GM12878 (cell line): ENCODE measurements around the gene UGGT1. TPM values are rescaled to one million over a fixed set of nuclear protein-coding genes. Genes with fewer than 3 reads are reported as not detected.

ENCODE experiments used
- ATAC-seq: fragments of 200-7000 bp; cut with Tn5 transposase; 3 replicates; pipeline ENCODE4 v1.9.1; 2020; ENCODE audit warnings: mild to moderate bottlenecking, moderate library complexity
- BruUV-seq: library from RNA; stranded (reverse); fragments of 400-500 nt; replicated peaks from 2 replicates; lab custom pipeline; 2021; lab: Mats Ljungman, UMichigan
- CTCF ChIA-PET: fragments of 300-600 bp; sonication (Branson Sonifier 250); formaldehyde crosslinking; extraction: SDS; loops from one replicate; lab custom pipeline; 2021; ENCODE audit warnings: inconsistent platforms; lab: Yijun Ruan, JAX
- POLR2A ChIA-PET: fragments of 350-600 bp; formaldehyde crosslinking; extraction: SDS; loops from one replicate; lab custom pipeline; 2021; ENCODE audit warnings: inconsistent platforms; lab: Charles Lee
- RAD21 ChIA-PET: fragments of 300-600 bp; sonication (Branson Sonifier 250); formaldehyde crosslinking; loops from one replicate; lab custom pipeline; 2023; ENCODE audit warnings: antibody characterized with exemption; ENCODE audit not compliant: unreplicated experiment; lab: Charles Lee
- SMC1A ChIA-PET: fragments of 300-600 bp; sonication (Branson Sonifier 250); formaldehyde crosslinking; loops from one replicate; lab custom pipeline; 2023; ENCODE audit not compliant: unreplicated experiment, uncharacterized antibody; lab: Charles Lee
- DNase-seq: peaks from one replicate; pipeline ENCODE4 v3.0.0-alpha.2; 2011; ENCODE audit warnings: low read depth, low spot score
- FAIRE-seq: peaks from 3 replicates; lab custom pipeline; 2011; peaks lifted over from hg19 to GRCh38; lab: Jason Lieb, UNC
- H2AFZ ChIP-seq: 2 replicates; pipeline ENCODE4 v1.6.0; 2011; ENCODE audit warnings: low read depth, low read length, control low read depth; ENCODE audit not compliant: control insufficient read depth
- H3K27ac ChIP-seq: 2 replicates; pipeline ENCODE4 v1.5.1; 2011; ENCODE audit warnings: control low read depth; ENCODE audit not compliant: control insufficient read depth, insufficient read depth
- H3K27me3 ChIP-seq, 2 experiments: replicated peaks in 1 of 2; 2 replicates each; pipeline versions ENCODE4 v1.6.0 to v1.6.1; 2011; ENCODE audit warnings: low read length in 1 of 2; ENCODE audit not compliant: control insufficient read depth in 2 of 2, insufficient read depth in 2 of 2
- H3K36me3 ChIP-seq, 2 experiments: 2 replicates each; pipeline ENCODE4 v1.5.1; 2011; ENCODE audit warnings: low read length in 1 of 2; ENCODE audit not compliant: control insufficient read depth in 2 of 2, insufficient read depth in 2 of 2
- H3K4me1 ChIP-seq: 2 replicates; pipeline ENCODE4 v1.6.1; 2011; ENCODE audit warnings: mild to moderate bottlenecking, low read length, moderate library complexity, mixed read lengths; ENCODE audit not compliant: control insufficient read depth, insufficient read depth
- H3K4me2 ChIP-seq: 2 replicates; pipeline ENCODE4 v1.6.0; 2011; ENCODE audit warnings: control low read depth; ENCODE audit not compliant: control insufficient read depth, insufficient read depth
- H3K4me3 ChIP-seq: fragments of 200-600 bp; sonication (generic); 2 replicates; pipeline ENCODE4 v1.5.1; 2016
- H3K79me2 ChIP-seq: 2 replicates; pipeline ENCODE4 v1.6.0; 2011; ENCODE audit warnings: low read length; ENCODE audit not compliant: control insufficient read depth, insufficient read depth
- H3K9ac ChIP-seq: 2 replicates; pipeline ENCODE4 v1.8.0; 2011; ENCODE audit warnings: low read length, control low read depth, mixed read lengths; ENCODE audit not compliant: control insufficient read depth, insufficient read depth
- H3K9me3 ChIP-seq: replicated peaks from 3 replicates; pipeline ENCODE4 v1.5.1; 2011; ENCODE audit warnings: mild to moderate bottlenecking, low read length; ENCODE audit not compliant: control insufficient read depth, insufficient read depth
- H4K20me1 ChIP-seq: 2 replicates; pipeline ENCODE4 v1.6.0; 2011; ENCODE audit not compliant: control insufficient read depth, insufficient read depth
- GATAD2B ChIP-seq: fragments of 450-650 bp; conservative IDR thresholded peaks from 2 replicates; pipeline ENCODE4 v1.6.1; 2017; ENCODE audit warnings: low read depth, mild to moderate bottlenecking, moderate library complexity
- HDGF ChIP-seq: fragments of 450-650 bp; IDR thresholded peaks from 2 replicates; pipeline ENCODE4 v1.6.1; 2016; ENCODE audit warnings: antibody characterized with exemption
- KAT2A ChIP-seq: conservative IDR thresholded peaks from 2 replicates; pipeline ENCODE4 v1.6.1; 2011; ENCODE audit warnings: low read depth, low read length; ENCODE audit not compliant: control insufficient read depth
- NFXL1 ChIP-seq: fragments of 450-650 bp; IDR thresholded peaks from 2 replicates; pipeline ENCODE4 v1.6.1; 2017; ENCODE audit warnings: antibody characterized with exemption, mild to moderate bottlenecking, borderline replicate concordance
- PML ChIP-seq: IDR thresholded peaks from 2 replicates; pipeline ENCODE4 v1.6.1; 2012; ENCODE audit warnings: low read length, inconsistent platforms
- POLR2AphosphoS5 ChIP-seq: IDR thresholded peaks from 2 replicates; pipeline ENCODE4 v1.6.1; 2011; ENCODE audit warnings: mild to moderate bottlenecking, low read length, inconsistent platforms
- YY1 ChIP-seq: IDR thresholded peaks from 2 replicates; pipeline ENCODE4 v1.6.1; 2011; ENCODE audit warnings: low read depth, mild to moderate bottlenecking, low read length
- ZNF24 ChIP-seq: fragments of 450-650 bp; IDR thresholded peaks from 2 replicates; pipeline ENCODE4 v1.6.1; 2017; ENCODE audit warnings: antibody characterized with exemption, mild to moderate bottlenecking
- WGBS: methylation state at CpG from one replicate; pipeline ENCODE4 v1.1.6; 2016; ENCODE audit warnings: low lambda C conversion rate; ENCODE audit not compliant: insufficient replicate concordance, insufficient coverage; ENCODE audit errors: missing lambda C conversion rate; 5-methylcytosine and 5-hydroxymethylcytosine counted together
- in situ Hi-C: fragments of 300-500 bp; cut with MboI; formaldehyde crosslinking; loops from 9 replicates; pipeline ENCODE4 v1.14.3; 2018; ENCODE audit warnings: mixed read lengths
- intact Hi-C: fragments of 100-400 bp; cut with micrococcal nuclease; formaldehyde crosslinking; loops from one replicate; pipeline ENCODE4 v1.14.2; 2022; ENCODE audit not compliant: unreplicated experiment
- polyA plus RNA-seq, 11 experiments: library from polyadenylated mRNA; depleted of rRNA in 4 of 11; unstranded in 6 of 11; stranded (reverse) in 5 of 11; fragments of >200 nt; fragmentation: Nextera tagmentation in 4 of 11; fragmentation: Illumina TruSeq in 1 of 11; extraction: Ambion mirVana in 4 of 11; extraction: Trizol in 1 of 11; gene quantifications; 1 replicate in 1 of 11; 2 replicates in 10 of 11; pipeline versions ENCODE4 v1.2.1 to v1.2.3, GENCODE V29; 2011 to 2016; ENCODE audit warnings: inconsistent platforms in 2 of 11, missing spikeins in 2 of 11, low read depth in 1 of 11
- total RNA-seq, 4 experiments: library from RNA; depleted of rRNA in 3 of 4; stranded (reverse); fragments of >200 nt in 3 of 4; fragmentation: Illumina TruSeq in 1 of 4; extraction: Trizol in 1 of 4; gene quantifications; 2 replicates each; pipeline versions ENCODE4 v1.2.1 to v1.2.3, GENCODE V29; 2013 to 2021
- TF ChIP-seq, protein P1 (sequence below): IDR thresholded peaks from 2 replicates; pipeline ENCODE4 v1.6.1; 2012; ENCODE audit warnings: low read depth, low read length, improper control_type of control experiment
- TF ChIP-seq, protein P2 (sequence below): fragments of 450-650 bp; IDR thresholded peaks from 2 replicates; pipeline ENCODE4 v1.6.1; 2017; ENCODE audit warnings: low read depth, mild to moderate bottlenecking, moderate library complexity
- TF ChIP-seq, protein P3 (sequence below): IDR thresholded peaks from 2 replicates; pipeline ENCODE4 v1.6.1; 2012; ENCODE audit warnings: low read depth, low read length, improper control_type of control experiment
- TF ChIP-seq, protein P4 (sequence below): fragments of 450-650 bp; IDR thresholded peaks from 2 replicates; pipeline ENCODE4 v1.6.1; 2016; ENCODE audit warnings: mild to moderate bottlenecking

The UGGT1 gene
- total and polyA plus RNA-seq, 10 of the 15 experiments (the other 5 are each of a cell fraction or from before 2014, with no cell fraction given), result 4.1 to 49.8 (median 28.5) TPM

- intact Hi-C loops, result no loop called here
- in situ Hi-C loops, result loop anchor here (5.0 kb wide), 1 partner anchor 170 kb away; no protein-coding TSS in a partner anchor
- H4K20me1 ChIP-seq, result no peaks in the 10 kb centered on the region
- FAIRE-seq (no peak), ATAC-seq (no peak), DNase-seq (no peak)
- WGBS, result 12% methylated on average over 2 of the region's 2 CpGs
- ChIA-PET RAD21 (no interaction called here), POLR2A (no interaction called here), SMC1A (interaction anchor here (0.6 kb wide), 1 partner anchor 8 kb away, joined by 3 read pairs; no protein-coding TSS in a partner anchor), CTCF (interaction anchor here (7.0 kb wide), 1 partner anchor 173 kb away, joined by 48 read pairs; no protein-coding TSS in a partner anchor)
- H3K36me3 ChIP-seq, result no peaks in the 10 kb centered on the region
- H3K79me2 ChIP-seq, result no peaks in the 10 kb centered on the region
- no peaks in the 10 kb centered on the region for H3K4me1 ChIP-seq
- no TSS peak for BruUV-seq
- no peaks in the 10 kb centered on the region for H3K9me3 ChIP-seq
- no peak overlapping the region for H3K27ac ChIP-seq
- no peak overlapping the region for H3K4me2 ChIP-seq
- H3K27me3 ChIP-seq, result peaks cover 0 to 3% of the 10 kb centered on the region in 2 experiments; a peak in 1 of 4 replicates
- no peak overlapping the region for H3K9ac ChIP-seq
- TF ChIP-seq, protein P1, sequence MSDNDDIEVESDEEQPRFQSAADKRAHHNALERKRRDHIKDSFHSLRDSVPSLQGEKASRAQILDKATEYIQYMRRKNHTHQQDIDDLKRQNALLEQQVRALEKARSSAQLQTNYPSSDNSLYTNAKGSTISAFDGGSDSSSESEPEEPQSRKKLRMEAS, result no peak
- TF ChIP-seq, protein P2, sequence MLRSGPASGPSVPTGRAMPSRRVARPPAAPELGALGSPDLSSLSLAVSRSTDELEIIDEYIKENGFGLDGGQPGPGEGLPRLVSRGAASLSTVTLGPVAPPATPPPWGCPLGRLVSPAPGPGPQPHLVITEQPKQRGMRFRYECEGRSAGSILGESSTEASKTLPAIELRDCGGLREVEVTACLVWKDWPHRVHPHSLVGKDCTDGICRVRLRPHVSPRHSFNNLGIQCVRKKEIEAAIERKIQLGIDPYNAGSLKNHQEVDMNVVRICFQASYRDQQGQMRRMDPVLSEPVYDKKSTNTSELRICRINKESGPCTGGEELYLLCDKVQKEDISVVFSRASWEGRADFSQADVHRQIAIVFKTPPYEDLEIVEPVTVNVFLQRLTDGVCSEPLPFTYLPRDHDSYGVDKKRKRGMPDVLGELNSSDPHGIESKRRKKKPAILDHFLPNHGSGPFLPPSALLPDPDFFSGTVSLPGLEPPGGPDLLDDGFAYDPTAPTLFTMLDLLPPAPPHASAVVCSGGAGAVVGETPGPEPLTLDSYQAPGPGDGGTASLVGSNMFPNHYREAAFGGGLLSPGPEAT, result no peak
- TF ChIP-seq YY1 (no peak), NFXL1 (no peak), PML (no peak), KAT2A (no peak), POLR2AphosphoS5 (no peak), ZNF24 (no peak), HDGF (no peak), GATAD2B (no peak)
- TF ChIP-seq, protein P3, sequence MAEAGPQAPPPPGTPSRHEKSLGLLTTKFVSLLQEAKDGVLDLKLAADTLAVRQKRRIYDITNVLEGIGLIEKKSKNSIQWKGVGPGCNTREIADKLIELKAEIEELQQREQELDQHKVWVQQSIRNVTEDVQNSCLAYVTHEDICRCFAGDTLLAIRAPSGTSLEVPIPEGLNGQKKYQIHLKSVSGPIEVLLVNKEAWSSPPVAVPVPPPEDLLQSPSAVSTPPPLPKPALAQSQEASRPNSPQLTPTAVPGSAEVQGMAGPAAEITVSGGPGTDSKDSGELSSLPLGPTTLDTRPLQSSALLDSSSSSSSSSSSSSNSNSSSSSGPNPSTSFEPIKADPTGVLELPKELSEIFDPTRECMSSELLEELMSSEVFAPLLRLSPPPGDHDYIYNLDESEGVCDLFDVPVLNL, result no peak
- TF ChIP-seq, protein P4, sequence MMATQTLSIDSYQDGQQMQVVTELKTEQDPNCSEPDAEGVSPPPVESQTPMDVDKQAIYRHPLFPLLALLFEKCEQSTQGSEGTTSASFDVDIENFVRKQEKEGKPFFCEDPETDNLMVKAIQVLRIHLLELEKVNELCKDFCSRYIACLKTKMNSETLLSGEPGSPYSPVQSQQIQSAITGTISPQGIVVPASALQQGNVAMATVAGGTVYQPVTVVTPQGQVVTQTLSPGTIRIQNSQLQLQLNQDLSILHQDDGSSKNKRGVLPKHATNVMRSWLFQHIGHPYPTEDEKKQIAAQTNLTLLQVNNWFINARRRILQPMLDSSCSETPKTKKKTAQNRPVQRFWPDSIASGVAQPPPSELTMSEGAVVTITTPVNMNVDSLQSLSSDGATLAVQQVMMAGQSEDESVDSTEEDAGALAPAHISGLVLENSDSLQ, result no peak
- H2AFZ ChIP-seq, result no peak overlapping the region
- H3K4me3 ChIP-seq, result no peak overlapping the region
Measured at GRCh38 chr2:128237081-128237534, 146.1 kb downstream of the UGGT1 start.
